HG03135 (cell line): ENCODE results near the gene PANK4.
"Not testable (repeated sequence)": the region's sequence is repeated elsewhere in the genome, so short reads cannot be mapped to it uniquely, and the experiment has no call there.

ENCODE experiments used
- ATAC-seq: cut with Tn5 transposase; IDR thresholded peaks from one replicate; pipeline ENCODE4 v1.9.1; 2021; ENCODE audit warnings: mild to moderate bottlenecking, moderate library complexity; ENCODE audit not compliant: unreplicated experiment

The PANK4 gene

DNA sequence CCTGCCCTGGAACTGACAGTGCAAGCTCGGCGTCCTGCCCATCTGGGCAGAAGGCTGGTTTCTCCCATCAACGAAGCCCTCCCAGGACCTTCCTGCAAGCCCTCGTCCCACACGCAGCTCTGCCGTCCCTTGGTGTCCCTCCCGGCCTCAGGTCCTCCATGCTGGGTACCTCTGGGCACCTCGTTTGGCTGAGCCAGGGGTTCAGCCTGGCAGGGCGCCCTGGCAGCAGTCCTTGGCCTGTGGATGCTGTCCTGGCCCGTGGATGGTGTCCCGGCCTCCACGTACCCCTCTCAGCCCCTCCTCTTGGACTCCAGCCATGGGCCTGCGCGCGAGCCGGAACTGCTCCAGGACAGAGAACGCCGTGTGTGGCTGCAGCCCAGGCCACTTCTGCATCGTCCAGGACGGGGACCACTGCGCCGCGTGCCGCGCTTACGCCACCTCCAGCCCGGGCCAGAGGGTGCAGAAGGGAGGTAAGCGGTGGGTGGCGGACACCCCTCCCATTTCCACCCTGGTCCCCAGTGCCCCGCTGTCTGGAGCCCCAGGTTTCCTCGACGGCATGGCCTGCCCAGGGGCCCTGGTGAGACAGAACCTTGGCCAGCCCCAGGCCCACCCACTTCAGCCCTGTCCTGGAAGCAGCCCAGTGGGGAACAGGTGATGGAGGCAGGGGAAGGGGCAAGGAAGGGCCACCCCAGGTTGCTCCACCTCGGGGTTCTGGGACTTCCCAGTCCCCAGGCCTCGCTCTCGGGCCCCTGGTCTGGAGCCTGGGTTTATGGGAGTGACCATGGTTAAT lies 33.3 kb upstream of the PANK4 start:
- ATAC-seq = no peak

DNA sequence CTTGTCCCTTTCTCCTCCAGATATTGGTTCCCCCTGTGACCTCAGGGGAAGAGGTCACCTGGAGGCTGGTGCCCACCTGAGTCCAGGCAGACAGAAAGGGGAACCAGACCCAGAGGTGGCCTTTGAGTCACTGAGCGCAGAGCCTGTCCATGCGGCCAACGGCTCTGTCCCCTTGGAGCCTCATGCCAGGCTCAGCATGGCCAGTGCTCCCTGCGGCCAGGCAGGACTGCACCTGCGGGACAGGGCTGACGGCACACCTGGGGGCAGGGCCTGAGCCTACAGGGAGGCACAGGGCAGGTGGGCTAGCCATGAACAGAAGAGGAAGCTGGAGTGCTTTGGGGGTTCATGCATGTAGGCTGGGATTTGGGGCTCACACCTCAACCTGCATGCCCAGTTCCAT lies 32.5 kb upstream of the PANK4 start:
- ATAC-seq = no peak

DNA sequence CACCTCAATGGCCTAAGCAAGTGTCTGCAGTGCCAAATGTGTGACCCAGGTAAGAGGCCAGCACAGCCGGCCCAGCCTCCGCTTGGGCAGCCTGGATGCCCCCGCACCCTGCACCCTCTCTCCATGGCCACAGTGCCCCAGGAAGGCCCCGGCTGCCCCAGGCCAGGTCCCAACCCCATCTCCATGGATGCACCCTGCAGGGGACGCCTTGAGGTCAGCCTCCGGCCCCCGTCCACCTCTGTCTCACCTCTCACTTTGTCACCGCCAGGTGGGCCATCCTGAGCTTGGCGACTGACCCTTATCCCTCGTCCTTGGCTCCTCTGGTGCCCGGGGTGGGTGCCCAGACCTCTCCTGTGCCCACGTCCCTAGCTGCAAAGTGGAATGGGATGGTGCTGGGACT lies 32.0 kb upstream of the PANK4 start:
- no peak for ATAC-seq

DNA sequence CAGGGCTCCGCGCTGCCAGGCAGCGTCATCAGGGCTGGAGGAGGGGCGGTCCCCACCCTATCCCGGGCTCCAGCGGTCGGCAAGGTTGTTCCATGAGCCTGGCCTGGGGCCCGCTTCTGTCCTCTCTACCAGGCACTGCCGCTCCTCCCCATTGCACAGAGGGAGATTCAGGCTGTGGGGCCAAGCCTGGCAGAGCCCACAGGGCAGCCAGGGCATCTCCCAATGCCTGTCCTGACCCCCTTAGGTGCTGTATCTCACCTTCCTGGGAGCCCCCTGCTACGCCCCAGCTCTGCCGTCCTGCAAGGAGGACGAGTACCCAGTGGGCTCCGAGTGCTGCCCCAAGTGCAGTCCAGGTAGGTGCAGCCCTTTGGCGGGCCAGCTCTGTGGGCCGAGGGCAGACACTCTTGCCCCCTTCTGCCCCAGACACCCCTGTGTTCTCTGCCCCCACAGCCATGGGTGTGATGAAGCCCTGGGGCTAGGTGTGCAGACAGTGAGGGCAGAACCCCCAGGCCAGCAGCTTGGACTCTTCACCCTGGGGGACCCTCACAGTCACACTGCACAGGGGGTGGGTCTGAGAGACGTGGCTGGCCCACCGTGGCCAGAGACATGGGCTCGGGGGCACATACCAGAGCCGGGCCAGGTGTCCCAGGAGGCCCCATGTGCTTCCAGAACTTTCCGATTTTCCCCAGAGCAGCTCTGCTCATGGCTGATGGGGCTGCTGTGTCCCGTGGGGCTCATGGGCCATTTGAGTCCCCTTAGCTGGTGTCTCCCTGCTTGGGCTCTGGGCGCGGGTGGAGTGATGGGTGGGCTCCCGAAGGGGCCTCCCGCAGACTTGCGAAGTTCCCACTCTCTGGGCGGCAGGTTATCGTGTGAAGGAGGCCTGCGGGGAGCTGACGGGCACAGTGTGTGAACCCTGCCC lies 31.3 kb upstream of the PANK4 start:
- no peak for ATAC-seq

DNA sequence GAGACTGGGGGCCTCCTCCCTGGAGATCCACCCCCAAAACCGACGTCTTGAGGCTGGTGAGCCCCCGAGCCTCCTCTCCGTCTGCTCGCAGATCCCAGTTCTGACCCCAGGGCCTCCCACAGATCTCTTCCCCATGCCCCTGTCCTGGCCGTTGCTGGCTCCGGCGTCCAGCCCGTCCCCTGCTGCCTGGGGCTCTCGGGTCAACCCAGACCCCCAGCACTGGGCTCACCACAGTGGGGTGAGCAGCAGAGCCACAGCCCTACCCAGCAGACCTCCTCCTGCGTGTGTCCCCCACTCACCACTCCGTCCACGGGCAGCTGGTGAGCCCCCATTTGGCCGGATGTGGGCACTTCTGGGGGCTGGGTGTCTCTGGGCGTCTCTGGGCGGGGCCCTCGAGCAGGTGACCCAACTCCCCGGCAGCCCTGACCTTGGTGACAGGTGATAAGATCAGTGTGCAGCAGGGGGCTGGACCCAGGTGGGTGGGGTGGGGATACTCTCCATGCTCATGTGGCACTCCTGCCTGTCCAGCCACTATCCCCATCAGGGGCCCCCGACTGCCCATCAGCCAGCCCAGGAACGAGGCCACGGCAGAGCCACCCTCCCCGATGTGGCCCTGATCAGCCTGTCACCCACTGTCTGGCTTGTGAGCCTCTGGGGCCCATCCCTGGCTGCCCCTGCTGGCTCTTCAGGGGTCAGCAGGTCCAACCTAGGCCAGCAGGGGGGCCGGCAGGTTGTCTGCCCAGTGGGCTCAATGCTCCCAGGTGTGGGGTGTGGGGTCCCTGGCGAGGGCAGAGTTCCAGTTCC lies 30.5 kb upstream of the PANK4 start:
- ATAC-seq = peak; percentile 16

DNA sequence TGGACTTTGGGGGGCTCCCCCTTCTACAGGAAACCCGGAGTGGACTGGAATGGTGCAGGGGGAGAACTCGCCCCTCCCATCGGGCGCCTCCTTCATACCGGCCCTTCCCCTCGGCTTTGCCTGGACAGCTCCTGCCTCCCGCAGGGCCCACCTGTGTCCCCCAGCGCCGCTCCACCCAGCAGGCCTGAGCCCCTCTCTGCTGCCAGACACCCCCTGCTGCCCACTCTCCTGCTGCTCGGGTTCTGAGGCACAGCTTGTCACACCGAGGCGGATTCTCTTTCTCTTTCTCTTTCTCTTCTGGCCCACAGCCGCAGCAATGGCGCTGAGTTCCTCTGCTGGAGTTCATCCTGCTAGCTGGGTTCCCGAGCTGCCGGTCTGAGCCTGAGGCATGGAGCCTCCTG lies 29.9 kb upstream of the PANK4 start, which contains the start of gene TNFRSF14:
TNFRSF14 (plus strand) TSS at position 95 of the 401 bp plus-strand sequence; CDS start at position 389, 294 bp downstream.
- peak; percentile 45 for ATAC-seq

DNA sequence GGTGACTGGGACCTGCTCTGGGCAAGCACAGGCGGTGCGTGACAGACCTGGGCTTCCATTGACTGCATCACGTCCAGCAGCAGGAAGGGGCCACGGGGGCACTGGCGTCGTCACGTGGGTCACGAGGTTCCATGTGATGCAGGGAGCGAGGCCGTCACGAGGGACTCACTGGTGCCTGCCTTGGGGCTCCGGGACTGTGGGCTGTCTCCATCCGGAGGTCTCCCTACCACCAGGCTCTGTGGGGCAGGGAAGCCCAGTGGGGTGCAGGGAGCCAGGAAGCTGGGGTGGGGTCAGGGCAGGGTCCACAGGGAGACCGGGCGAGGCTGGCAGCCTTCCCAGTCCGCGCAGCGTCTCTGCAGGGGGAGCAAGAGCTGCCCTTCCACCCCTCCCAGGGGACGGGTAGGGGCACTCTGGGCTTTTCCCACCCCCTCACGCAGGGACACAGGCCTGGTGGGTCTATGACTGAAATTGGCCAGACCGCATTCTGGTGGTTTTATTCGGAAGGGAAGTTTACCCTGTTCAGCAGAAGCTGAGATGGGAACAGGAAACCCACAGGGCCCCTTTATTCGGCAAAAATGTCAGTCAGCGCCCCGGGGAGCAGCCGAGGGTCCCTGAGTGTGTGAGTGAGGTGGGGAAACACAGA lies 29.4 kb upstream of the PANK4 start:
- ATAC-seq = peak; percentile 31

DNA sequence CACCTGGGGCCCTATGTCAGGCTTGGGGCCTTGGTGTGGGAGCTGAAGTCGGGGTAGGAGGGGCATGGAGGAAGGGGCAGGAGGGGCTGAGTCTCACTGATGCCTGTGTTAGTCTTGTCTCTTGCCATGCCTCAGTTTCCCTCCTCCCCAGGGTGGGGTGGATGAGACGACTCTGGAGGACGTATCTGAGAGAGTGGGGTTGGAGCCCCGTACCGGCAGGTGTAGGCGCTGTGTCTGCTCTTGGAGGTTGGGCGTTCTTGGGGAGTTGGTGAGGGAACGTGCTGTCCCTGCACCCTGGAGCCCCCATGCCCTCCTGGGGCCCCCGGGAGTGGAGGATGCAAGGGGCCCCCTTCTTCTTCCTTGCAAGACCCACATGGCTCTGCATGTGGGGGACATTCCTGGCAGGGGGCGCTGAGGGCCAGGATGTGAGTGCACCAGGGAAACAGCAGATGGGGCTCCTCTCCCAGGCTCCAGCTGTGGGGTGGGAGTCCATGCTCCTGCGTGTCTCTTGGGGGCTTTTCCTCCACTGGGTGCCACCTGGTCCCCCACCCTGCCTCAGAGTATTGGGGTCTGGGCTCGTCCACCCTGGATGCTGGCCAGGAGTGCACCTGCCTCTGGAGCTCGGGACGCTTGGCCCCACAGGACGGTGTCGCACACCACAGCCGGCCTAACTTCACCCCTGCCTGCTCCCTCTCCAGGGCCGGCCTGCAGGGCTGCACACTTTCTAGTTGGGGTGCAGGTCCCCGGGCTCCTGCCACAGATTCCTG lies 28.4 kb upstream of the PANK4 start:
- ATAC-seq = no peak

DNA sequence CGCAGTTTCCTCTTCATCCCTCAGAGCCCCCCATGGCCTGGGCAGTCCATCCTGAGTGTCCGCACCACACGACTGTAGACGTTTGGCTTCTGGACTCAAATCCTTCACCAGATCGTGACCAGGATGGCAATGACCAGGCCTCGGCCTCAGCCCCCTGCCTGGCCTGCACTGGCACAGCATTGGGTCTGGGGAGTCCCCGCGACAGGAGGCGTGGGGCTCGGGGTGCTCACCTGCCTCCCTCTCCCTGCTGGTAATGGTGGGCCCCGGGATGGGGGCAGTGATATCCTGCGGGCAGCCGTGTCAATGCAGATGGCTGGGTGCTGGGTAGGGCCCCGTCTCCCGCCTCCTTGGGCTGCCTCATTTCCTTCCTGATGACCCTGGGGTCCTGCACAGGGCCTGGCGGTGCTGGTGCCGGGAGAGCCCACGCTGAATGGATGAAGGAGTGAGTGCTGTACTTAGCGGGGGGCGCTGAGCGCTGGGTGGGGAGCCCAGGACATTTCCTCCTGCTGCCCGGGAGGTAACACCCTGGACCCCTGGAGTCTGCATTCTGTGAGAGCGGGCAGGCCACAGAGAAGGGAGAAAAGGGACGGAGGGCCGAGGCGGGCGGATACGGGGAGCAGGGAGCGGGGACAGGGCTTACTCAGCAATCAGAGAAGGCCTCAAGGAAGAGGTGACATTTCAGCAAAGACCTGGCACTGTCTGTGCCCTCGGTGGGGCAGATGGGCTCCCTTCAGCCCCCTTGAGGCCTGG lies 27.6 kb upstream of the PANK4 start:
- ATAC-seq = no peak

DNA sequence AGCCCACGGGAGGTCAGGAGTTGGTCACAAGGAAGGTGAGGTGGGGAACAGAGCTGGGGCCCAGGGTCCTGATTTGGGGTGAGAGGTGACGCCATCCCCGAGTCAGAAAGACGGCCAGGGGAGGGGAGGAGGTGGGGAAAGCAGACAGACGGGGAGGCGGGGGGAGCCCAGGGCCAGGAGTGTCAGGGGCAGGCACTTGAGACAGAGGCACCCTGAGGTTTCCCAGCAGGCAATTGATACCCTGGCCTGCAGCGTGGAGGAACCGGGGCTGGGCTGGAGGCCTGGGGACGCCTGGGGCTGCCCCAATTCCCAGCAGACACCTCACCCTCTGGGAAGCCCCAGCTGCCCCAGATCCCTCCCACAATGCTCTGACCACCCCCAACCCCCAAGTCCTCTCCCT lies 26.7 kb upstream of the PANK4 start:
- not testable (repeated sequence) for ATAC-seq

DNA sequence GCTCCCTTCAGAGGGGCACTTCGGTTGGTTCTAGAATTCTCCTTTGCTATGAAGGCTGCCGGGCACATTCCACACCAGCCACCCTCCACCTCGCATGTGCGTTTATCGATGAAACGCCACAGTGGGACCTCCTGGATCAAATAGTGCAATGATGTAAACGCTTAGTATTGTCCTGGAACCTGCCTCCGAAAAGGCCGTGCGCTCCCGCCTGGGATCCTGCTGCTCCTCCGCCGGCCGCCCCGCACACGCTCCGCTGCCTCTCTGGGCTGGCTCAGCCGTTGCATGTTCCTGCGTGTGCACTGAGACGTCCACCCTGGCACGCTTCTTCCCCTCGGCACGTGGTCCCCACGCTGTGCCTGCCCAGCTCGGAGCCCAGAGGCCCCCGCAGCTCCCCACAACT lies 25.8 kb upstream of the PANK4 start:
- ATAC-seq = no peak

DNA sequence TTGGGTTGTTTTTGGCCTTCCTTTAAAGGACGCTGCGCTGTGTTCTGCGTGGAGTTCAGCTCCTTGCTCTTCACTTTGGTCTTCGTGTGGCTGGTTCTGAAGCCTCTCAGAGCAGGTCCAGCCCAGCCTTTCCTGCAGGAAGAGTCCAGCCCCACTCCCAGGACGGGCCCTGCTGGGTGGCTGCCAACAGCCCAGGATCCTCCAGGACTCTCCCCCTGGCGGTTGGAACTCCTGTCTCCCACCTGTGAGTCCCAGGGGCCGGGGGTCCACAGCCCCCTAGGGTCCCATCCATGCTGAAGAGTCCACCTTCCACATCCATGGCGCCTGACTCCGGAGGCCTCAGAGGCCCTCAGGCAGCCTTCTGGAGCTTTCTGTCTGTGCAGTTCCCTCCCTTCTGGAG lies 25.1 kb upstream of the PANK4 start:
- ATAC-seq = not testable (repeated sequence)

DNA sequence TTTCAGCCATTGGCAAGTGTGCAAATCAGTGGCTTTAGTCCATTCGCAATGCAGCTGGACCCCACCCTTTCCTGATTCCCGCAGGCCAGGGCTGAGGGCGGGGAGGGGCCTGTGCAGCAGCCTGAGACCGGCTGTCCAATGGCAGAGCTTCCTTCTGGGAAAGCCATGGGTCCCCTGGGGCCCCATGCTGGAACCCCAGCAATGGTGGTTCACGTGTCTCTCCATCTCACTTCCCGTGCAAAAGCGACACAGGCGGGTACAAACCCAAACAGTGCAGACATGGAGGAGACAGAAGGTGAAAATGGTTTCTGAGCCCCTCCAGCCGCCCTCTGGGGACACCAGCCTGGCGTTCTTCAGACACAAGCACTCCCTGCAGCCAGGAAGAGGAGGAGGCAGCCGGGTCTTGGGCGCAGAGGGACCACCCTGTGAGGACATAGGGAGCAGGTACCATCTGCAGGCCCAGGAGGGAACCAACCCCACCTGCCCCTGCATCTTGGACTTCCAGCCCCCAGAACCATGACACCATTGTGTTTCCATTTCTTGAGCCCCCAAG lies 24.0 kb upstream of the PANK4 start:
- not testable (repeated sequence) for ATAC-seq

DNA sequence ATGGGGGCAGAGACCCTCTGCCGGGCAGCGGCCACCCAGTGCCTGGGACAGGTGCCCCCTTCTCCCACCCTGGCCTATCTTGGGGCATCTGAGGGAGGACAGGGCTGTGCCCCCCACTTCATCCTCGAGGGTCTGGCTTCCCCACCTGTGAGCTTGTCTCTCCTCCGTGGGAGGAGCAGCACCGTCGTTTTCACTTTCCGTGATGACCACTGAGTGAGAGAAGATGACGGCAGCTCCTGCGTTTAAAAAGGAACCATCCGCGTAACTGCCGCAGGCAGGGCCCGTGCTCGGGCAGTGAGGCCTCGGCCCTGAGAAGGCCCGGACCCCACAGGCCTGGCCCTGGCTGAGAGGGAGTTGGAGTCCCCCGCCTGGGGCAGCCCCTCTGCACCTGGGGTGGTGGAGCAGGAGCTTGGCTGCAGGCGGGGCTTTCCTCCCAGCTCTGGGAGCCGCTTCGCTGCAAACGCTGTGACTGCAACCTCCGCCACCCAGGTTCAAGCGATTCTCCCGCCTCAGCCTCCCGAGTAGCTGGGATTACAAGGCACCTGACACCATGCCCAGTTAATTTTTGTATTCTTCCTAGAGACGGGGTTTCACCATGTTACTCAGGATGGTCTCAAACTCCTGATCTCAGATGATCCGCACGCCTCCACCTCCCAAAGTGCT lies 23.1 kb upstream of the PANK4 start:
- not testable (repeated sequence) for ATAC-seq

DNA sequence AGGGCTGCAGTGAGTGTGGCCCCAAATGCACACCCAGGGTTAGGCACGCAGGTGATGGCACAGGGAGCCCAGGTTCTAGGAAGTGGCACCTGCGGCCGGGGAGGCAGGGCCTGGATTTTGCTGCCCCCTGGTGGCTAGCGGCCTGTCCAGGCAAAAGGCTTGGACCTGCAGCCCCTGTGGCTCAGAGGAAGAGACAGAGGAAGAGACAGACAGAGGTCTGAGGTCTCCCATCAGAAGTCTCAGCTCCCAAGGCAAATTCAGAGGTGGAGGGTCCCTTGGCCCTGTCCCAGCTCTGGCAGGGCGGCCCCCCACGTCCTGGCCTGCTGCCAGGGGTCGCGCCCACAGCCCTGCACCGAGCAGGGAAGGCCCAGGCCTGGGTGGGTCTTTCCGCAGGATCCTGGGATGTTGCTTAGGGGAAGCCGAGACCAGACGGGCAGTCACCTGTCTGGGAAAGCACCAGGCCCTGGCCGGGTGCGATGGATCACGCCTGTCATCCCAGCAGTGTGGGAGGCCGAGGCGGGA lies 21.7 kb upstream of the PANK4 start:
- ATAC-seq = no peak

DNA sequence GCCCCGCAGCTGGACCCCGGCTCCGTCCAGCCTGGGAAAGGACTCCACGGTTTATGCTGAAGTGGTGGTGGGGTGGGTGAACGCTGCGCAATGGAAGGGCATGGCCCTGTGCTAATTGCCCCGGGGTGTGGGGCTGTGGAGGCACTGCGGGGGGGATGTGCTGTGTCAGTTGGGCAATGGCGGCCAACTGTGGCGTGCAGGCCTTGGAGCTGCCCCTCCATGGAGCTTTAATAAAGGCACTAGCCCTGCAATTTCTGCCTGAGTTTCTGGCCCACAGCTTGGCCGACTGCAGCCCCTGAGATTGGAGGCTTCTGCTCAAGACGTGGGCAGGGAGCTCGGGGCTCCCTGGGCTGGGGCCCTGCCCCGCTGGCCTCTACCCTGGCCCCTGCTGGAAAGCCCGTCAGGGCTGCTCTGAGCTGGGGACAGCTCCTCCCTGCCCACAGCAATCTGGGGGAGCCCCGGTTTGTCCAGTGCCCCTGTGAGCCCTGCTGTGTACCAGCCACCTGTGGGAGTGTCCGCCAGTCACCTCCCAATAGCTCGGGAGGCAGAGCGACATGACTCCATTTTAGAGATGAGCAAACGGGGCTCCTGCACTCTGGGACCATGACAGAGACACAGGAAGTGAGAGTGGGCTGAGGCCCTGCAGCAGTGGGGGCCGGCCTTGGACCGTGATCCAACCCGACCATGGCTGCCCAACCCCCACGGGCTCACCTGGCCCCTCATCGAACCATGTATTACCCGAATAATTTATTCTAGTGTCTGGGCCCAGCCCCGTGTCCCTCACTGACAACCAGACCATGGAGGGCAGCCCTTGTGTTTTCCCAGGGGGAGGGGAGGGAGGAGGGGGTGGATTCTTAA lies 21.0 kb upstream of the PANK4 start:
- peak; percentile 0 for ATAC-seq
